ENCODE results near the gene ATF2.
"Not testable (repeated sequence)": the region's sequence is repeated elsewhere in the genome, so short reads cannot be mapped to it uniquely, and the experiment has no call there.

Gene ATF2

DNA sequence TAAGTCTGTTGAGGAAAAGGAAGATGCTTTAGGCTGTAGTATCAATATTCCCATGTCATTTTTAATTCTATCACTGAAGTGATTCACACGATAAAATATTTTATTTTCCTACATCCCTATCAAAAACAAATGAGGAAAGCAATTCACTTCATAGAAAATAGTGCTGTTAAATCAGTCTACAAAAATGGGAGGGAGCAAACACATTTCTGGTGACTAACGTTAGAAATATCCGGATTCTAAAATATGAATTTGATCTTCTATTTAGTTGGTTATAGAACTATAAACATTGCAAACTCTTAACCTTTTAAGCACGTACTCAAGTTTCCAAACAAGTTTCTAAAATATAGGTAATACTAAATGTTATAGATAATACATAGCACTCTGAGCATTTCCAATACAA is 20.8 kb downstream of the ATF2 start:
- ATAC-seq (replicated peaks) (no peak), DNase-seq (no peak)
- no peak overlapping the region for H3K4me3 Mint-ChIP-seq
- peaks cover 9 to 32% of the 10 kb centered on the region in 2 donors for H3K4me1 Mint-ChIP-seq
- no peaks in the 10 kb centered on the region for H3K27me3 Mint-ChIP-seq
- H3K27ac Mint-ChIP-seq, result no peak overlapping the region
- peaks cover 20 to 35% of the 10 kb centered on the region in 2 donors for H3K36me3 Mint-ChIP-seq
- H3K9me3 Mint-ChIP-seq, result no peaks in the 10 kb centered on the region

DNA sequence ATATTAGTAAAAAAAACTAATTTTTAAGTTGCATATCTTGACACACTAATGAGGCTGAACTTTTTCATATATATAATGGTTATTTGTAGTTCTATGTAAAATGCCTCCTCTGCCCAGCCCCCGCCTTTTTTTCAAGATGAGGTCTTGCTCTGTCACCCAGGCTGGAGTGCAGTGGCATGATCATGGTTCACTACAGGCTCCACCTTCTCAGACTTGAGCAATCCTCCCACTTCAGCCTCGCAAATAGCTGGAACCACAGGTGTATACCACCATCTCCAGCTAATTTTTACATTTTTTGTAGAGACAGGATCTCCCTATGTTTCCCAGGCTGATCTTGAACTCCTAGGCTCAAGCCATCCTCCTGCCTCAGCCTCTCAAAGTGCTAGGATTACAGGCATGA is 24.3 kb downstream of the ATF2 start:
- peaks cover 5 to 29% of the 10 kb centered on the region in 2 donors for H3K4me1 Mint-ChIP-seq
- no peak overlapping the region for H3K27ac Mint-ChIP-seq
- H3K27me3 Mint-ChIP-seq, result no peaks in the 10 kb centered on the region
- peaks cover 11 to 34% of the 10 kb centered on the region in 2 donors for H3K36me3 Mint-ChIP-seq
- ATAC-seq (replicated peaks) (no peak), DNase-seq (no peak)
- no peak overlapping the region for H3K4me3 Mint-ChIP-seq
- H3K9me3 Mint-ChIP-seq, result no peaks in the 10 kb centered on the region

- no peak for DNase-seq
- no peak overlapping the region for H3K27ac Mint-ChIP-seq
- H3K4me1 Mint-ChIP-seq, result peaks cover 5 to 27% of the 10 kb centered on the region in 2 donors
Measured at GRCh38 chr2:175143191-175143590, 24.8 kb downstream of the ATF2 start.

GRCh38 chr2:175140332-175140731 is 27.7 kb downstream of the ATF2 start:
- Mint-ChIP-seq H3K27ac (no peak overlapping the region), H3K4me1 (peaks cover 12 to 52% of the 10 kb centered on the region in 2 donors)
- no peak for ATAC-seq (replicated peaks)

More at GRCh38 chr2:175143191-175143590, 24.8 kb downstream of the ATF2 start:
- H3K4me3 Mint-ChIP-seq, result no peak overlapping the region
- no peaks in the 10 kb centered on the region for H3K9me3 Mint-ChIP-seq
- no peak for ATAC-seq (replicated peaks)
- no peaks in the 10 kb centered on the region for H3K27me3 Mint-ChIP-seq
- peaks cover 14 to 33% of the 10 kb centered on the region in 2 donors for H3K36me3 Mint-ChIP-seq

DNA sequence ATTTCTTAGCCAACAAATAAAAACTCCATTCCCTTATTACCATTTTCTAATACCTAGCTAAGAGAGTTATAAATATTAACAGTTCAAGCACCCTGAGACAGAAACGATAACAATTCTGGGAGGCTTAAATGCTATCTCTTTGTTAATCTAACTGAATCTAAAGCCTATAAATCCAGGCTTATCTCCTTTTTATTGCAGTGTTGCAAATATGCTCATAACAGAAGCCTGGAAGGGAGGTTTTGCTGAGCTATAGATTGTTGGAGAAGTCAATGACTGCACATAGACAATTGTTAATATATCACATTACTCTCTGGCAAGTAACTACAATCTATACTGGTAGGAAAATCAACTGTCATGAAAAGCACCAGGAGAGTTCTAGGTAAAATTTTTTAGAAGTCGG is 30.2 kb downstream of the ATF2 start:
- Mint-ChIP-seq H3K4me1 (peaks cover 15 to 49% of the 10 kb centered on the region in 2 donors), H3K4me3 (no peak overlapping the region), H3K9me3 (no peaks in the 10 kb centered on the region), H3K27me3 (no peaks in the 10 kb centered on the region), H3K27ac (no peak overlapping the region), H3K36me3 (peaks cover 18 to 47% of the 10 kb centered on the region in 2 donors)
- ATAC-seq (replicated peaks) (no peak), DNase-seq (no peak)

More at GRCh38 chr2:175140332-175140731, 27.7 kb downstream of the ATF2 start:
- Mint-ChIP-seq H3K9me3 (no peaks in the 10 kb centered on the region), H3K36me3 (peaks cover 16 to 47% of the 10 kb centered on the region in 2 donors), H3K27me3 (no peaks in the 10 kb centered on the region), H3K4me3 (no peak overlapping the region)
- DNase-seq, result no peak

GRCh38 chr2:175136334-175137215 is 31.4 kb downstream of the ATF2 start:
- ATAC-seq (replicated peaks) (no peak), DNase-seq (no peak)
- no peak overlapping the region for H3K27ac Mint-ChIP-seq
- peaks cover 11 to 39% of the 10 kb centered on the region in 2 donors for H3K4me1 Mint-ChIP-seq
- no peaks in the 10 kb centered on the region for H3K9me3 Mint-ChIP-seq
- H3K4me3 Mint-ChIP-seq, result no peak overlapping the region
- H3K36me3 Mint-ChIP-seq, result peaks cover 18 to 38% of the 10 kb centered on the region in 2 donors
- H3K27me3 Mint-ChIP-seq, result no peaks in the 10 kb centered on the region

DNA sequence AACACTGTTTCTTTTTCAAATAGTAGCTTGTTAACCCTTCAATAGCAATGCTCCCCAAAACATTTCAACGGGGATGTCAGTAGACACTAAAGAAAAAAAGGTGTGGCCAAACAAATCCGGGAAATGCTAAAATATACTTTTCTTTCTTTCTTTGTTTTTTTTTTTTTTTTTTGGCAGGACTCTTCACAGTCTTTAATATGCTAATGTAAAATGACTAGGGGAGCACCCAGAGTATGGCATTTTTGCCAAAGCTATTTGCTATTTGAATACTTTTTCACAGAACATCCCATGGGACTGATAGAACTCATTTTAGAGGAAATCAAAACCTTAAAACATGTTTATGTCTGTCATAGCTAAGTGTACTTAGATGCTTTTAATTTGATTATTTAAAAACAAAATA is 32.1 kb downstream of the ATF2 start:
- H3K4me3 Mint-ChIP-seq, result no peak overlapping the region
- DNase-seq (no peak), ATAC-seq (replicated peaks) (no peak)
- peaks cover 18 to 41% of the 10 kb centered on the region in 2 donors for H3K36me3 Mint-ChIP-seq
- no peak overlapping the region for H3K27ac Mint-ChIP-seq
- H3K4me1 Mint-ChIP-seq, result peaks cover 11 to 32% of the 10 kb centered on the region in 2 donors
- no peaks in the 10 kb centered on the region for H3K27me3 Mint-ChIP-seq
- no peaks in the 10 kb centered on the region for H3K9me3 Mint-ChIP-seq

- H3K9me3 Mint-ChIP-seq, result no peaks in the 10 kb centered on the region
Measured at GRCh38 chr2:175135177-175135576, 32.8 kb downstream of the ATF2 start.

GRCh38 chr2:175131252-175131651 is 36.8 kb downstream of the ATF2 start:
- H3K36me3 Mint-ChIP-seq, result peaks cover 27 to 41% of the 10 kb centered on the region in 2 donors
- no peak overlapping the region for H3K4me3 Mint-ChIP-seq
- no peak overlapping the region for H3K27ac Mint-ChIP-seq
- ATAC-seq (replicated peaks), result no peak
- DNase-seq, result no peak
- peaks cover 4 to 11% of the 10 kb centered on the region in 2 donors for H3K4me1 Mint-ChIP-seq
- no peaks in the 10 kb centered on the region for H3K9me3 Mint-ChIP-seq
- no peaks in the 10 kb centered on the region for H3K27me3 Mint-ChIP-seq

More at GRCh38 chr2:175135177-175135576, 32.8 kb downstream of the ATF2 start:
- no peaks in the 10 kb centered on the region for H3K27me3 Mint-ChIP-seq
- DNase-seq (no peak), ATAC-seq (replicated peaks) (no peak)
- peaks cover 11 to 32% of the 10 kb centered on the region in 2 donors for H3K4me1 Mint-ChIP-seq
- peaks cover 18 to 41% of the 10 kb centered on the region in 2 donors for H3K36me3 Mint-ChIP-seq
- no peak overlapping the region for H3K4me3 Mint-ChIP-seq
- H3K27ac Mint-ChIP-seq, result no peak overlapping the region

- H3K36me3 Mint-ChIP-seq, result peaks cover 19 to 40% of the 10 kb centered on the region in 2 donors
- no peaks in the 10 kb centered on the region for H3K9me3 Mint-ChIP-seq
- no peak for ATAC-seq (replicated peaks)
- peaks cover 0 to 2% of the 10 kb centered on the region in 2 donors for H3K4me1 Mint-ChIP-seq
- no peak overlapping the region for H3K4me3 Mint-ChIP-seq
- H3K27me3 Mint-ChIP-seq, result no peaks in the 10 kb centered on the region
- no peak overlapping the region for H3K27ac Mint-ChIP-seq
- no peak for DNase-seq
Measured at GRCh38 chr2:175126661-175127060, 41.3 kb downstream of the ATF2 start.

DNA sequence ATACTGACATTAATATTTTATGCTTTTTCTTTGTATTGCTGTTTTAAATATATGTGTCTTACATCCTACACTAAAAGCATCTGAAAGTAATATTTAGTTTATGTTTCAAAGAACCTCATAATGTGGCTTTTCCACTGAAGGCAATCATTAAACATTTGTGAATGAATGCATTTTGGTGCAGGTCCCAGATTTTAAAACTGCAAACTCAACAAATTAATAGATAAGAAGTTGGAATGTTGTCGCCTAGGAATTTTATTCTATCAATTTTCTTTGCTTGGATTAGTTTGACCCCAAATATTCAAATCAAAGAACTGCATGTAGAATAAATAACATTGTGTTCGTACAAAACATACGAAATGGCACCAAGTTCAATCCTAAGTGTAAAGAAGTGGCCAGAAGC is 44.7 kb downstream of the ATF2 start:
- ATAC-seq (replicated peaks) (no peak), DNase-seq (no peak)
- Mint-ChIP-seq H3K36me3 (peaks cover 16 to 27% of the 10 kb centered on the region in 2 donors), H3K4me3 (no peak overlapping the region), H3K9me3 (no peaks in the 10 kb centered on the region), H3K4me1 (peaks cover 3 to 8% of the 10 kb centered on the region in 2 donors), H3K27me3 (no peaks in the 10 kb centered on the region), H3K27ac (no peak overlapping the region)

- Mint-ChIP-seq H3K4me1 (no peaks in the 10 kb centered on the region), H3K4me3 (no peak overlapping the region), H3K27me3 (no peaks in the 10 kb centered on the region), H3K27ac (no peak overlapping the region), H3K36me3 (peaks cover 31 to 44% of the 10 kb centered on the region in 2 donors), H3K9me3 (no peaks in the 10 kb centered on the region)
- ATAC-seq (replicated peaks) (peak; percentile 46 to 61), DNase-seq (no peak)
Measured at GRCh38 chr2:175111200-175111657, 56.8 kb downstream of the ATF2 start.

GRCh38 chr2:175108091-175108490 is 59.9 kb downstream of the ATF2 start:
- not testable (repeated sequence) for H3K4me1 Mint-ChIP-seq; H3K27ac Mint-ChIP-seq; DNase-seq; H3K4me3 Mint-ChIP-seq; ATAC-seq (replicated peaks); H3K9me3 Mint-ChIP-seq; H3K27me3 Mint-ChIP-seq
- H3K36me3 Mint-ChIP-seq, result peaks cover 33 to 43% of the 10 kb centered on the region in 2 donors

DNA sequence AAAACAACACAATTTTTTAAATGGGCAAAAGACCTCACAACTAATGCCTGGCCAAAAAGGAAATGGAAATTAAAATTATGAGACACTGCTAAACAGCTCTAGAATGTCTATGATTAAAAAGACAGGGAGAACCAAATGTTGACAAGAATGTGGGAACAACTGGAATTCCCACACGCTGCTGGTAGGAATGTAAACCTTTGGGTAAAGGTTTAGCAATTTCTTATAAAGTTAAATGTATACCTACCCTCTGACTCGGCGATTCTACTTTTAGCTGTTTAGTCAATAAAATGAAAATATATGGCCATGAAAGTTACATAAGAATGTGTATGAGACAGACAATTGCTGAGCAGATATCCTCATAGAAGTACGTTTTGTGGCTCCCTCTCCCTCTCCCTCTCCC is 60.9 kb downstream of the ATF2 start:
- Mint-ChIP-seq H3K9me3 (no peaks in the 10 kb centered on the region), H3K27ac (no peak overlapping the region), H3K27me3 (no peaks in the 10 kb centered on the region), H3K4me1 (no peaks in the 10 kb centered on the region), H3K36me3 (peaks cover 35 to 45% of the 10 kb centered on the region in 2 donors), H3K4me3 (no peak overlapping the region)
- no peak for ATAC-seq (replicated peaks)
- DNase-seq, result no peak

GRCh38 chr2:175103191-175103590 is 64.8 kb downstream of the ATF2 start:
- Mint-ChIP-seq H3K36me3 (peaks cover 37 to 49% of the 10 kb centered on the region in 2 donors), H3K9me3 (peaks cover 0 to 2% of the 10 kb centered on the region in 2 donors), H3K27me3 (no peaks in the 10 kb centered on the region), H3K4me3 (no peak overlapping the region), H3K27ac (no peak overlapping the region), H3K4me1 (peaks cover 1 to 6% of the 10 kb centered on the region in 2 donors)
- DNase-seq (no peak), ATAC-seq (replicated peaks) (no peak)

Measured in stimulated activated naive B cell treated with anti-CD40 and anti-IgM and Interleukin-4, amounts not matched to agents 10 μg/mL and 1 μg/mL and 100 μg/mL, for 72 hours (primary cell).